HTR-8/SVneo (cell line): ENCODE measurements around the gene MYO9A.

Experiments used
- DNase-seq: peaks from one replicate; pipeline ENCODE4 v3.0.0; 2011; ENCODE audit warnings: low spot score, mixed read lengths; ENCODE audit not compliant: insufficient read length
- FAIRE-seq: peaks from 2 replicates; lab custom pipeline; 2011; peaks lifted over from hg19 to GRCh38; lab: Jason Lieb, UNC

The MYO9A gene

DNA sequence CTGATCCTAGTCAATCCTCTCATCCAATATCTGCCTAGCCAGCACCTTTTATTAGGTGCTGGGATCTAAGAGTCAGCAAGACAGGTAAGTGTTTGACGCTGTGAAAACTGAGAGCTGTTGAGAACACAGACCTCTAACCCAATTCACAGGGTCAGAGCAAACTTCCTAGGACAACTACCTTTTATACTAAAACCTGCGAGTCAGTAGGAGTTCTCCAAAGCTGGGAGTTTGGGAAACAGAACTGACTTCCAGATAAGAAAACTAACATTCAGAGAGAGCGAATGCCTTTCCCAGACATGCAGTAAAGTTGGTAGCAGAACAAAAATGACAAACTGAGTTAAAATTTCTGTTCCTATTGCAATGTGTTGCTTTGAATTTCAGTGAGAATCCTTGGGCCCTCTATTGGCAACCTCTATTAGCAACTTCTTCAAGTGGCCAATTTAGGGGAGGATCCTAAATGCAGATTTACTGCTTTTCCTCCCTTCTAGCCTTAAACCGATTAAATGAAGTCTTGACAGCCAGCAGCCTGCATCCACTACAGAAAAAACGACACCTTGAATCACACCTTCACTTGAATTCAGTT, 296.3 kb downstream of the MYO9A start:
- FAIRE-seq: no peak

DNA sequence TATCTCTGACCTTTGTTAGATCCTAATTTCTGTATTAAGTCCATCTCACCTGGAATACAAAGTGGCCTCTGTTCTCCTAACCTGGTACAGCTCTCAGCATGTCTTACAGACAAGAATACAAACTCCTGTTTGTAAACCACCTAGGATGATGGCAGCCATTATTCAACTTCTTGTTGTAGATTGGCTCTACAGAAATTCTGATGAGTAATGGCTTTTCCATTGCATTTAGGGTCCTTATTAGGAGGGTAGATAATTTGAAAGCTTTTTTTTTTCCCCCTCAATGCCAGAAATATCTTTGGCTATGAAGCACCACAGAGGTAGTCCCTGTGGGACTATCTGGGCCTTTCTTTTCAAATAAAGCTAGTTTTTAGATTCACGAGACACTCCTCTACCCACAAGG, 297.8 kb downstream of the MYO9A start:
- FAIRE-seq: no peak
- DNase-seq: no peak

More for the DNA sequence above, 296.3 kb downstream of the MYO9A start:
- DNase-seq: no peak

- DNase-seq (no peak), FAIRE-seq (no peak)
These were observed 300.6 kb downstream of the MYO9A start for GRCh38 chr15:71817351-71817750.

DNA sequence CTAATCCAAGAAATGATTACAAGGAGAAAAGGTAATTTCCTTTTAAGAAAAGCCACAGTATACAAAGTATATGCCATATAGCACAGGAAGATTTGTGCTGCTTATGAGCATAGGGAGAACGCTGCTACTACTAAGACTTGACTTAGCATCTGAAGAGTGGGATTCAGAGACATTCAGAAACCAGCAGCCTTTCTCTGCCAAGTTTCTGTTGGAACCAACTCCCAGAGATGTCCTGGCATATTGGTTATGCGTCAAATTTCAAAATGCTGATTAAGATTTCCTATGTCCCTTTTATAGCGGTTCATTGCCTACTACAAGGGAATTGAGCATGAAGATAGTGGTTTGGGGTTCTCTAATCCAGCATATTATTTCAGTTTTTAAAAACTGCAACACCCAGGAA, 302.6 kb downstream of the MYO9A start:
- FAIRE-seq: no peak
- no peak for DNase-seq

DNA sequence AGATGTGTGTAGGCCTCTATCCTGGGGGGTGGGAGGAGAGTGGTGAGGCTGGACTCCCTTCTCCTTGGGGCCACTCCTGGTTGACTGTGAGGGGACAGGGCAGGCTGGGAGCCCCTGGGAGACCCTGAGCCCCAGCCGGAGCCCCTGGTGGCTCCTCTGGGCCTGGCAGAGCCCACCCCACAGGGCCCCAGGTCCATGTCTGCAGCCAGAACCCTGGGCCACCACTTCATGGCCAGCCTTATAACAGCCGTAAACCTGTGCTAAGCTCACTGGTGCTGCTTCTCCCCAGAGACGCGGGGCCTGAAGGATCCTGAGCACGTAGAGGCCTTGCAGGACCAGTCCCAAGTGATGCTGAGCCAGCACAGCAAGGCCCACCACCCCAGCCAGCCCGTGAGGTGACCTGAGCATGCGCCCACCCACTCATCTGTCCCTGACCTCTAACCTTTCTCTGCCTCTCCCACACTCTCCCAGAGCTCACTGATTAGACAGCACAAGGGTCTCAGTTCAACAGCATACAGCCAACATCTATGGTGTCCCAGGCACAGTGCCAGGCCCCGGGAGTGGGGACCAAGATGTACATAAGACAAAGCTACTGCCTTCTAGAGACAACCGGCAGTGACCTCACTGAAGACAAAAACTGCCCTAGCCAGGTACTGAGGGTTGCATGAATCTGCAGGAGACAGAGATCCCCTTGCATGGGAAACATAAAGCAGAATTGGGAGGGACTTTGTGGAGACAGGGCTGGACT, 304.1 kb downstream of the MYO9A start:
- FAIRE-seq: peak; percentile 40
- no peak for DNase-seq

GRCh38 chr15:71812966-71813722, 304.8 kb downstream of the MYO9A start:
- FAIRE-seq (no peak), DNase-seq (no peak)

DNA sequence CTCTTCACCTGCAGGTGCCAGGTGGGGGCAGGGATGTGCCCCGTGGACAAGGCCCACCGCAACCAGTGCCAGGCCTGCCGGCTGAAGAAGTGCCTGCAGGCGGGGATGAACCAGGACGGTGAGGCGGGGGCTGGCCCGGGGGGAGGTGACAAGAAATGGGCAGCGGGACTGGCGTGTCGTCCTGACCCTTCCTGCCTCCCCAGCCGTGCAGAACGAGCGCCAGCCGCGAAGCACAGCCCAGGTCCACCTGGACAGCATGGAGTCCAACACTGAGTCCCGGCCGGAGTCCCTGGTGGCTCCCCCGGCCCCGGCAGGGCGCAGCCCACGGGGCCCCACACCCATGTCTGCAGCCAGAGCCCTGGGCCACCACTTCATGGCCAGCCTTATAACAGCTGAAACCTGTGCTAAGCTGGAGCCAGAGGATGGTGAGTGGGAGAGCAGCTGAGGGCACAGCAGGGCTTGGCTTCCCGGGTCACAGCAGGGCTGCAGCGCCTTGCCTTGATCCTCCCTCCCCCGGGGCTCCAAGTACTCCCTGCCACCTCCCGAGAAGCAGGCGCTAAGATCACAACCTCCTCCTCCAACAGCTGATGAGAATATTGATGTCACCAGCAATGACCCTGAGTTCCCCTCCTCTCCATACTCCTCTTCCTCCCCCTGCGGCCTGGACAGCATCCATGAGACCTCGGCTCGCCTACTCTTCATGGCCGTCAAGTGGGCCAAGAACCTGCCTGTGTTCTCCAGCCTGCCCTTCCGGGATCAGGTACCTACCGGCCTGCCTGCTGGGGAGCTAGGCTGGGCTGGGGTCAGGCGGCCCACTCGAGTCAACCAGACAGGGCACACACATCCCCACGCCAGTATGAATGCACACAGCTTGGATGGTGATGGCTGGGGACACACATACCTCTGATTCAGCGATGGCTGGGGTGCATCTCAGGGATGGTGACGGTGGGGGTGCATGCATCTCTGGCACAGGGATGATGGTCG, 305.9 kb downstream of the MYO9A start:
- DNase-seq: no peak
- peak; percentile 33 for FAIRE-seq

DNA sequence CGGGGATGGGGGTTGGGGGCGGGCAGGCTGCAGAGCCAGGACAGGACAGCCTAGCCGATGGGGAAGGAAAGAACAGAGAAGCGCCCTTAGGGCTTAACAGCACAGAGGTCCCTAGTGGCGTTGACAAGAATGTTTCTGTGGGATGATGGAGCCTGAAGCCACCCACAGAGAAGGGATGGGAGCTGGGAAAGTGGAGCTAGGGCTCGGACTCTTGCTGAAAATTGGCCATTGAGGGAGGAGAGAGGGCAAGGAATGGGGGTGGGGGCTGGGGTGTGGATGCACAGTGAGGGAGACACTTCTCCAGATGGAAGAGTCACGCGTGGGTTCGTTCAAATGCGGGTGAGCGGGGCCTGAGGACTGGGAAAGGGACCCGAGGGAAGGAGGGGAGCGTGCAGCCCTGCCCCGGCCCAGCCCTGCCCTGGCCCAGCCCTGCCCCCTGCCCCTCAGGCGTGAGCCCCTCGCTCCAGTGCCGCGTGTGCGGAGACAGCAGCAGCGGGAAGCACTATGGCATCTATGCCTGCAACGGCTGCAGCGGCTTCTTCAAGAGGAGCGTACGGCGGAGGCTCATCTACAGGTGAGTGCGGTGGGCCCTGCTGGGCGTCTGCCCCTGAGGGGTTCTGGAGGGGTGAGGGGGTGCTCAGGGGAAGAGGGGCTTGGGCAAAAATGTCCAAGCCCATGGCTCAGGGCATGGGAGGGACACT, 306.8 kb downstream of the MYO9A start:
- FAIRE-seq: no peak

GRCh38 chr15:71810256-71811035, 307.5 kb downstream of the MYO9A start, which contains the start of gene NR2E3:
Gene NR2E3, plus strand, starts transcription at chr15:71810554. Its CDS starts 190 bp downstream, at chr15:71810744.
- DNase-seq (no peak), FAIRE-seq (no peak)

More for the DNA sequence above, 306.8 kb downstream of the MYO9A start:
- no peak for DNase-seq

GRCh38 chr15:71809346-71809745, 308.6 kb downstream of the MYO9A start:
- FAIRE-seq: no peak

DNA sequence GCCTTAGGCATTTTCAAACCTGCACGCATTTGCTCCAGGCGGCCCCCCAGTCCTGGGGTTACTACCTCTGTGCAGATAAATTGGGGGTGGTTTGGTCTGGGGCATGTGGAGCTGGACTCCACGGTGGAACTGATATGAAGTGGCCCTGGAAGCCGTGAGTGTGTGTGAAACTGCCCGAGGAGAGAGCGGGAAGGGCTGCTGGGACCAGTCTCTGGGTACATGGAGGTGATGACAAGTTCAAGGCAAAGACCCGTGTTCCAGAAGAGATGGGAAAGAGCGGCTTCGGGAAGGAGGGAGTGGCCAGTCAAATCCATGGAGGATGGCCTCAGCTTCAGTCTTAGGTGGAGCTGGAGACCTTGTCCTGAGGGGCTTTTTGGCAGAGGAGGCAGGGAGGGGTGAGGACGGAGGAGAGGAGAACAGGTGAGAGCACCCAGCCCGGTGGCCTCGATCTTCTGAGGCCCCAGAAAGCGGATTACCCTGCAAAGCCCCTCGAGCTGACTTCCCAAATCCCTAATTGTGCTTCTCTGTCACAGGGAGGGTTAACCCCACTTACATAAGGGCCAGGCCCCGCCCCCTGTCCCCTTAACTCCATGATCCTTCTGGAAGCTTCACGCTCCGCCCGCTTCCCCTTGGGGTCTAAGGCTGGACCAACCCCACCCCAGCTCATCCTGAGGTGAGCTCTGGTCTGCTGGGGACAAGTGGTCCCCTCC, 309.5 kb downstream of the MYO9A start:
- DNase-seq (no peak), FAIRE-seq (no peak)

More at GRCh38 chr15:71809346-71809745, 308.6 kb downstream of the MYO9A start:
- DNase-seq: no peak

DNA sequence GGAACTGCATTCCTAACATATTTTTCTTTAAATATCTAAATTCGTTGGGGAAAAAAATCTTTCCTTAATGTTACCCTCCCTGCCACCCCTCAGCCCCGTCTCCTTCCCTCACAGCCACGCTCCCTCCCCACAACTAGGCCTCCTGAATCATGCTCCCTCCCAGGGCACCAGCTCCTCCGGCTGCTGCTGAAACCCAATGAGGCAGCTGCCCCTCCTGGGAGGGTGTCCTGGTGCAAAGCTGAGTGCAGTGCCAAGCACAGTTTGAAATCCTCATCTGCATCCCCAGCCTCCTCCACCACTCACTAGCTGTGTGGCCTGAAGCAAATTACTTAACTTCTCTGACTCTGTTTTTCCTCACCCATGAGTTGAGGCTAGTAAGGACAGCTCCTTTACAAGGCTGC, 310.3 kb downstream of the MYO9A start:
- peak; percentile 64 for FAIRE-seq
- no peak for DNase-seq

DNA sequence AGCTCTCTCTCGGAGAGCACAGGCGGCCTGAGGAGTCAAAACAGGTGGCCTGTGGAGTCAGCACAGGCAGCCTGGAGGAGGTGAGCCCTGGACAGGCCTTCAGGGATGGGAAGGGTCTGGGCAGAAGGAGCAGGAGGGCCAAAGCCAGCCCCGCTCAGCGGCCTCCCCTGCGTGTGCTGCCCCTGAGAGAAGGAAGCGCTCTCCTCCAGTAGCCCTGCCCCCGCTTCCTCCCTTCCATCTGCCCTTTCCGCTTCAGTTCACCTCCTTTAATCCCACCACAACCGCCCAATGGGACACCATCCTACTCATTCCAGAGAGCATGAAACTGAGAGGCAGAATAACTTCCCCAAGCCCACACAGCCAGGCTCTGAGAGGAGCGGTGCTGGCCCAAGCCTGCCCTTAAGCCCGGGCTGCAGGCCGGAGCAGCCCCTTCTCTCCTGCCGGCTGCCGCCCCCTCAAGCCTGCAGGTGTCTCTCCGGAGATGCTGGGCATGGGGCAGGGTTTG, 310.8 kb downstream of the MYO9A start:
- no peak for DNase-seq
- no peak for FAIRE-seq

GRCh38 chr15:71806452-71806931, 311.5 kb downstream of the MYO9A start:
- peak; percentile 71 for DNase-seq
- FAIRE-seq: peak; percentile 72

DNA sequence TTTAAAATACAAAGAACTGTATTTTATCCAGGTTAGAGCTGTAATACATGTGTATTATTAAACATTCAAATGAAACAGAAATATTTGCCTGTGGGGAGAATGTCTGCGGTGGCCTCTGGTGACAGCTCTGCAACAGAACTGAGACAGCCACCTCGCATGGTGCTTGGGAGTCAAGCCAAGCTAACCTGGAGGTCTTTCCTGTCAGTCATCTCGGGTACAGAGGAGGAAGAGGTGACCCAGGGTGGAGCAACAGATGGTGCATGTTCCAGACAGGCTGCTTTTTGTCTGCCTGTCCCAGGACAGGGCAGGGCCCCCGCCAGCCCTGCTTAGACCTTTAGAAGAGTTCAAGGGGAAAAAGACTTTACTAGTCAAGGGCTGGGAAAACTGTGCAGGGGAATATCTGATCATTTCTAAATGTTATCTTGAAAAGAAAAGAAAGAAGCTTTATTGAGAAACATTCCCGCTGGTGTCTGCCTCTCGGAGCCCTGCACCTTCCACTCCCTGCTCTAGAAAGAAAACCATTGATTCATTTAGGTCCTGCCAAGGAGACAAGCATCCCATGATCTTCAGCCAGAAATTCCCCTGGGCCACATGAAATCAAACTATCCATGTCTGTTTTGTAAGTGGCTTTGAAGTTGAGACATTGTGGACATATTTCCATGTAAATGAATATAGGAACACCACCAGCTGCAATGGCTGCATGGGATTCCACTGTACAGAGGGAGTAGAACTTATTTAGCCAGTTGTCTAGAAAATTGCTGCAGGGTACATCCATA, 313.1 kb downstream of the MYO9A start:
- no peak for DNase-seq
- no peak for FAIRE-seq

DNA sequence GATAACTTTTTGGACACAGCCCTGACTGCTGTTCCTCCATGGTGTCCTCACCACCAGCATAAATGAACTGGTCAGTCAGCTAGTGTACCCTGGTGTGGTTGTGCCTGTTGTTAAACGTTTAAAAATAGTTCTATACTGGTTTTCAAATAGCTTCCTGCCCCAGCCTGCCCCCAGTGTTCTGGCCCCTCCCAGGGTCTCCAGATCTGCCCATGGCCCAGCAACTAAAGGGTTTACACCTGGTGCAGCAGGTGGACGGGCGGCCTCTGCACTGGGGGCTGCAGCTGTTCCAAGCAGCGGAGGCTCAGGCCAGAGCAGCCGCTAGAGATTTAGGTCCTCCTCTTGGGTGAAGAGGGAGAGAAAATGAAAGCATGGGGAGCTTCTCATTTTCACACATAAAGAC, 313.7 kb downstream of the MYO9A start:
- no peak for DNase-seq
- no peak for FAIRE-seq

DNA sequence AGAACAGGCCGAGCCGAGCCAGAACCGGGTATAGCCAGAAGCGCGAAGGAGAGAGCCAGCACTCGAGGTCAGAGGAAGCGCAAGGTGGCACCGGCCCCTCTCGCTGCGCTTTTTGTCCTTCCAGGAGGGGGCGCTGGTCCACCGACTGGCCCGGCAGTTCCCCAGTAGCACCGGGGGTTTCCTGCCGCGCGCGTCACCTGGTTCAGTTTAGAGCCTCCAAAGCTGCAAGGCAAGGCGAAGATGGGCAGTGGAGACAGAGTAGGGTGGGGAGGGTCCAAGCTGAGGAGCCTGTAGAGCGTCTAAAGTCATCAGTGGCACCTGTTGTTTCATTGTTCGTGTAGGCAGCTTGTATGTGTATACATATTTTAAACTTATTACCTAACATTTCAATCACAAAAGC, 315.2 kb downstream of the MYO9A start:
- DNase-seq: no peak
- FAIRE-seq: no peak
